ENCODE results near the gene BPIFA1. TPM values are rescaled to one million over a fixed set of nuclear protein-coding genes. Genes with fewer than 3 reads are reported as not detected.

BPIFA1 gene
- total and polyA plus RNA-seq, 2 experiments from 2014 or later = not detected

- no peak overlapping the region for H3K4me2 ChIP-seq
- H4K20me1 ChIP-seq (replicated peaks; ENCODE audit: insufficient read depth) = no peaks in the 10 kb centered on the region
- H3K27ac ChIP-seq (ENCODE audit: low read depth) = no peak overlapping the region
- peaks cover 3% of the 10 kb centered on the region; the same call in 1 of the 3 replicates for H3K9me3 Mint-ChIP-seq
- TF ChIP-seq ETS1 (IDR thresholded peaks at IDR 0.05) = no peak
- no peak for TF ChIP-seq POLR2AphosphoS5 (IDR thresholded peaks at IDR 0.05; ENCODE audit: low read depth)
- no peak for TF ChIP-seq EZH2 (IDR thresholded peaks at IDR 0.05; ENCODE audit: low read depth, unreplicated experiment)
- no peak for TF ChIP-seq CTCF (conservative IDR thresholded peaks at IDR 0.05; ENCODE audit: low read depth in 2 of 2)
- no peak for TF ChIP-seq REST (IDR thresholded peaks at IDR 0.05; ENCODE audit: unreplicated experiment)
- no peak for TF ChIP-seq ZNF462 (CRISPR knock-in tag; IDR thresholded peaks at IDR 0.05)
- no peak for TF ChIP-seq STAT1 (IDR thresholded peaks at IDR 0.05; ENCODE audit: unreplicated experiment)
- no peak for TF ChIP-seq ZNF114 (CRISPR knock-in tag; IDR thresholded peaks at IDR 0.05)
- TF ChIP-seq JUNB (IDR thresholded peaks at IDR 0.05; ENCODE audit: unreplicated experiment) = no peak
- H3K36me3 Mint-ChIP-seq (ENCODE audit: low read depth) = no peaks in the 10 kb centered on the region
- H3K27me3 Mint-ChIP-seq (ENCODE audit: insufficient read depth, low read depth, poor library complexity) = peaks cover 5% of the 10 kb centered on the region
- DNase-seq (ENCODE audit: low spot score) (no peak), ATAC-seq (no peak)
- no peaks in the 10 kb centered on the region for H3K9me2 ChIP-seq (ENCODE audit: insufficient read depth)
- no peaks in the 10 kb centered on the region for H3K4me1 Mint-ChIP-seq
- H3F3A ChIP-seq (replicated peaks; ENCODE audit: low read depth) = no peaks in the 10 kb centered on the region
- no peak overlapping the region for H3K27ac Mint-ChIP-seq
- no peaks in the 10 kb centered on the region for H3K4me1 ChIP-seq (ENCODE audit: insufficient read depth)
- H3K4me3 ChIP-seq = no peak overlapping the region
- H2AFZ ChIP-seq = no peak overlapping the region
- H3K27me3 ChIP-seq (ENCODE audit: insufficient read depth) = no peaks in the 10 kb centered on the region
- no peak overlapping the region for H3K4me3 Mint-ChIP-seq
- no peaks in the 10 kb centered on the region for H3K79me2 ChIP-seq (replicated peaks; ENCODE audit: insufficient read depth)
- no peaks in the 10 kb centered on the region for H3K36me3 ChIP-seq (ENCODE audit: insufficient read depth)
Measured at GRCh38 chr20:33257237-33257636, 21.4 kb downstream of the BPIFA1 start.

Data from GM23338 (cell line).